ENCODE data around the gene UGT1A5.

DNA sequence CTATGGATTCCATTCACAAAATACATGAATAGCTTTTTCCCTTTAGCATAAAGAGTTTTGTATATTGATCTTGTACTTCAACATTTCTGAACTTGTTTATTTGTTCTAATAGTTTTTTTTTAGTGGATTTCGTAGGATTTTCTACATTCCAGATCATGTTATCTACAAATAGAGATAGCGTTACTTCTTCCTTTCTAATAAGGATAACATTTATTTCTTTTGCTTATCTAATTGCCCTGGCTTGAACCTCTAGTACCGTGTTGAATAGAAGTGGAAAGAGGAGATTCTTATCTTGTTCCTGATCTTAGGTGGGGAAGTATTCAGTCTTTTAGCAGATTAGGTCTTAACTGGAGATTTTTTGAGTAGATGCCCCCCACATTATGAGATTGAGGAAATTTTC lies 10.5 kb upstream of the UGT1A5 start:
- TF ChIP-seq, protein P1, sequence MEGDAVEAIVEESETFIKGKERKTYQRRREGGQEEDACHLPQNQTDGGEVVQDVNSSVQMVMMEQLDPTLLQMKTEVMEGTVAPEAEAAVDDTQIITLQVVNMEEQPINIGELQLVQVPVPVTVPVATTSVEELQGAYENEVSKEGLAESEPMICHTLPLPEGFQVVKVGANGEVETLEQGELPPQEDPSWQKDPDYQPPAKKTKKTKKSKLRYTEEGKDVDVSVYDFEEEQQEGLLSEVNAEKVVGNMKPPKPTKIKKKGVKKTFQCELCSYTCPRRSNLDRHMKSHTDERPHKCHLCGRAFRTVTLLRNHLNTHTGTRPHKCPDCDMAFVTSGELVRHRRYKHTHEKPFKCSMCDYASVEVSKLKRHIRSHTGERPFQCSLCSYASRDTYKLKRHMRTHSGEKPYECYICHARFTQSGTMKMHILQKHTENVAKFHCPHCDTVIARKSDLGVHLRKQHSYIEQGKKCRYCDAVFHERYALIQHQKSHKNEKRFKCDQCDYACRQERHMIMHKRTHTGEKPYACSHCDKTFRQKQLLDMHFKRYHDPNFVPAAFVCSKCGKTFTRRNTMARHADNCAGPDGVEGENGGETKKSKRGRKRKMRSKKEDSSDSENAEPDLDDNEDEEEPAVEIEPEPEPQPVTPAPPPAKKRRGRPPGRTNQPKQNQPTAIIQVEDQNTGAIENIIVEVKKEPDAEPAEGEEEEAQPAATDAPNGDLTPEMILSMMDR (IDR thresholded peaks at IDR 0.05) = no peak
- TF ChIP-seq POLR2A (IDR thresholded peaks at IDR 0.05) = no peak
